Tibial nerve (tissue), 4 donors: ENCODE data around the gene LSM2. TPM values are rescaled to one million over a fixed set of nuclear protein-coding genes. Genes with fewer than 3 reads are reported as not detected.
"Not testable (repeated sequence)": the region's sequence is repeated elsewhere in the genome, so short reads cannot be mapped to it uniquely, and the experiment has no call there.

Experiments used
- DNase-seq, 2 donors: peaks; one replicate each; pipeline ENCODE4 v3.0.0-alpha.2; 2019; ENCODE audit warnings: low spot score in 2 of 2
- H3K27ac ChIP-seq, 4 donors: fragments of 200-600 bp; sonication (generic) in 3 of 4; one replicate each; pipeline ENCODE4 v1.5.1; 2017 to 2019; ENCODE audit warnings: mild to moderate bottlenecking in 1 of 4
- H3K27me3 ChIP-seq, 2 donors: fragments of 200-600 bp; sonication (generic) in 1 of 2; one replicate each; pipeline versions ENCODE4 v1.5.1 to v1.6.0; 2017 to 2019
- H3K36me3 ChIP-seq, 3 donors: fragments of 200-600 bp; sonication (generic); one replicate each; pipeline ENCODE4 v1.5.1; 2018 to 2019
- H3K4me1 ChIP-seq, 4 donors: fragments of 200-600 bp; sonication (generic) in 3 of 4; one replicate each; pipeline ENCODE4 v1.5.1; 2017 to 2019
- H3K4me3 ChIP-seq, 4 donors: fragments of 200-600 bp; sonication (generic) in 3 of 4; one replicate each; pipeline ENCODE4 v1.5.1; 2017 to 2019; ENCODE audit warnings: mild to moderate bottlenecking in 1 of 4, moderate library complexity in 1 of 4
- H3K9me3 ChIP-seq, 4 donors: fragments of 200-600 bp; sonication (generic) in 3 of 4; one replicate each; pipeline ENCODE4 v1.5.1; 2017 to 2019
- EP300 ChIP-seq, 2 donors: sonication (generic); formaldehyde crosslinking; IDR thresholded peaks; one replicate each; pipeline ENCODE4 v1.6.1; 2017; ENCODE audit warnings: antibody characterized with exemption in 2 of 2, mild to moderate bottlenecking in 1 of 2
- POLR2A ChIP-seq, 2 donors: fragments of 450-650 bp; IDR thresholded peaks; one replicate each; pipeline ENCODE4 v1.6.1; 2017; ENCODE audit warnings: antibody characterized with exemption in 2 of 2, mild to moderate bottlenecking in 2 of 2, moderate library complexity in 2 of 2
- WGBS, 2 donors: methylation state at CpG; one replicate each; pipeline ENCODE4 v1.1.5; 2018; 5-methylcytosine and 5-hydroxymethylcytosine counted together
- total RNA-seq, 4 donors: library from RNA; depleted of rRNA; stranded (reverse); fragments of >200 nt; gene quantifications; one replicate each; pipeline ENCODE4 v1.1.0, GENCODE V29; 2016
- TF ChIP-seq, protein P1 (sequence below), 5 experiments: fragments of 200-600 bp in 3 of 5; fragments of 450-650 bp in 2 of 5; sonication (generic) in 3 of 5; IDR thresholded peaks; one replicate each; pipeline ENCODE4 v1.5.1; 2016 to 2019; ENCODE audit warnings: antibody characterized with exemption in 5 of 5, mild to moderate bottlenecking in 3 of 5, moderate library complexity in 2 of 5

Gene LSM2
- total RNA-seq, result 10 to 100 TPM; 23.9 to 31.8 (median 28.4) TPM

DNA sequence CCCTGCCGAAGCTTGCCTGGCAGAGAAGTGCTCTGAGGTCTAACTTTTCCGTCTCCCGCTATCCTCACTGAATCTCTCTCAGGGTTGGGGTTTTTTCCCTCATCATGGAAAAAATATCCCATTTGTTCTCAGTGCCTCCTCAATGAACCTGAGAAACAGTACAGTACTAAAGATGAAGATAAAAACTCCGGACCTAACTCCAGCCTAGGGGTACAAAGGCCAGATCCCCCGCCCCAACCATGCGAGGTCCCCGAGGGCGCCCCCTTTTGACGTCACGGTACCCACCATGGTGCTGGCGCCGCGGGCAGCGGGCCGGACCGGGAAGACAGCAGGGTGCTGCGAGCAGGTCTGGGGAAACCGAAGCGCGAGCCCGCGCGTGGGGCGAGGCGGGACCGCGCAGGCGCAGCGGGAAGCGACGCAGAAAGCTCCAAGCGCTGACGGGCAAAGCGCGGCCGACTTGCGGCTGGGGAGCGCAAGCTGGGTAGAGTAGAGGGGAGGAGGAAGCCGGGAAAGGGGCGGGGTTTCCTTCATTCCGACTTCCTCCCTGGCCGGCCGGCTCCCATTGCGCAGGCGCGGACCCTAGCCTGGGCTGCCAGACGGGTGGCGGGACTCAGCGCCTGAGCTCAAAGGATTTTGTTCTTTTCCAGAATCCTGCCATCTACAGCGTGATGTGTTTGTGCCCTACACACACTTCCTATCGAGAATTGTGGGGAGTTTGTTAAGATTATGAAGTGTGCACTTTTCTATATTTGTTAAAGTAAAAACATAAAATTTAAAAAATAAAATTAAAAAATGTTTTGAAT, at the start of gene LSM2:
Gene LSM2 (minus strand): TSS at position 497 of the 803 bp plus-strand sequence. CDS start 209 bp downstream, at position 288.
- 1% methylated on average over 42 of the region's 51 CpGs for WGBS, 2 donors
- H3K4me3 ChIP-seq, result peak within 1 kb of the TSS; percentile 64 to 75 (median 67)
- H3K4me1 ChIP-seq, result peaks cover 0 to 26% (median 8%) of the 10 kb centered on the region in 4 donors
- TF ChIP-seq EP300 (IDR thresholded peaks at IDR 0.05), result peak; percentile 97
- TF ChIP-seq, protein P1, sequence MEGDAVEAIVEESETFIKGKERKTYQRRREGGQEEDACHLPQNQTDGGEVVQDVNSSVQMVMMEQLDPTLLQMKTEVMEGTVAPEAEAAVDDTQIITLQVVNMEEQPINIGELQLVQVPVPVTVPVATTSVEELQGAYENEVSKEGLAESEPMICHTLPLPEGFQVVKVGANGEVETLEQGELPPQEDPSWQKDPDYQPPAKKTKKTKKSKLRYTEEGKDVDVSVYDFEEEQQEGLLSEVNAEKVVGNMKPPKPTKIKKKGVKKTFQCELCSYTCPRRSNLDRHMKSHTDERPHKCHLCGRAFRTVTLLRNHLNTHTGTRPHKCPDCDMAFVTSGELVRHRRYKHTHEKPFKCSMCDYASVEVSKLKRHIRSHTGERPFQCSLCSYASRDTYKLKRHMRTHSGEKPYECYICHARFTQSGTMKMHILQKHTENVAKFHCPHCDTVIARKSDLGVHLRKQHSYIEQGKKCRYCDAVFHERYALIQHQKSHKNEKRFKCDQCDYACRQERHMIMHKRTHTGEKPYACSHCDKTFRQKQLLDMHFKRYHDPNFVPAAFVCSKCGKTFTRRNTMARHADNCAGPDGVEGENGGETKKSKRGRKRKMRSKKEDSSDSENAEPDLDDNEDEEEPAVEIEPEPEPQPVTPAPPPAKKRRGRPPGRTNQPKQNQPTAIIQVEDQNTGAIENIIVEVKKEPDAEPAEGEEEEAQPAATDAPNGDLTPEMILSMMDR (IDR thresholded peaks at IDR 0.05), result peak in 3 of 5 experiments; percentile 23 to 72 (median 55)
- TF ChIP-seq POLR2A (IDR thresholded peaks at IDR 0.05), result peak; percentile 74 to 97
- H3K27ac ChIP-seq, result peak within 1 kb of the TSS; percentile 92 to 98 (median 96)
- peak; percentile 94 to 96 for DNase-seq
- no peaks in the 10 kb centered on the region for H3K27me3 ChIP-seq
- peaks cover 0 to 41% (median 0%) of the 10 kb centered on the region in 3 donors for H3K36me3 ChIP-seq
- H3K9me3 ChIP-seq, result no peaks in the 10 kb centered on the region

DNA sequence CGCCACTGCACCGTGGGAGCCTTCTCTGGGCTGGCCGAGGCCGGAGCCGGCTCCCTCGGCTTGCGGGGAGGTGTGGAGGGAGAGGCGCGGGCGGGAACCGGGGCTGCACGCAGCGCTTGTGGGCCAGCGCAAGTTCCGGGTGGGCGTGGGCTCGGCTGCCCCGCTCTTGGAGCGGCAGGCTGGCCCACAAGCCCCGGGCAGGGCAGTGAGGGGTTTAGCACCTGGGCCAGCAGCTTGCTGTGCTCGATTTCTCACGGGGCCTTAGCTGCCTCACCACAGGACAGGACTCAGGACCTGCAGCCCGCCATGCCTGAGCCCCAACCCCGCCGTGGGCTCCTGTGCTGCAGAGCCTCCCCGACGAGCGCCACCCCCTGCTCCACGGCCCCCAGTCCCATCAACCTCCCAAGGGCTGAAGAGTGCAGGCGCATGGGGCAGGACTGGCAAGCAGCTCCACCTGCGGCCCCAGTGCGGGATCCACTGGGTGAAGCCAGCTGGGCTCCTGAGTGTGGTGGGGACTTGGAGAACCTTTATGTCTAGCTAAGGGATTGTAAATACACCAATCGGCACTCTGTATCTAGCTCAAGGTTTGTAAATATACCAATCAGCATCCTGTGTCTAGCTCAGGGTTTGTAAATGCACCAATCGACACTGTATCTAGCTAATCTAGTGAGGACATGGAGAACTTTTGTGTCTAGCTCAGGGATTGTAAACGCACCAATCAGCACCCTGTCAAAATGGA, 45.4 kb upstream of the LSM2 start:
- H3K27ac ChIP-seq, H3K4me3 ChIP-seq, H3K4me1 ChIP-seq, H3K9me3 ChIP-seq, H3K27me3 ChIP-seq, H3K36me3 ChIP-seq, DNase-seq: not testable (repeated sequence)
- 89 to 94% methylated on average over 25 to 33 of the region's 35 CpGs for WGBS, 2 donors

DNA sequence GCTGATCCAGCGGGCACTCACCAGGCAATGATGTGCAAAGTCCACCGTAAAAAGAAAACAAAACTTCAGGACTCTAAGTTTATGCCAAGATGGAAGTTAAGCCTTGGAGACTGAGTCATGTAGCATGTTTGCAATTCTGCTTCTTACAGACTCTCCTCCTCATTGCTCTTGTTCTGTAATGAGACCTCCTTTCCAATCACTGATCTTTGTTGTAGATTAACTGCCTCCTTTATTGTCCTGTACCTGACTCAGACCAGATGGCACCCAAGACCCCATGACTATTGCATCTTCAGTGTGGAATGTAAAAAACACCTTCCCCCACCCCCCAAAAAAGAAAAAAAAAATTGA, 44.7 kb upstream of the LSM2 start:
- TF ChIP-seq POLR2A (IDR thresholded peaks at IDR 0.05), result no peak
- Histone ChIP-seq H3K4me1 (no peaks in the 10 kb centered on the region), H3K27me3 (no peaks in the 10 kb centered on the region), H3K9me3 (no peaks in the 10 kb centered on the region), H3K36me3 (peaks cover 0 to under 1% (median 0%) of the 10 kb centered on the region in 3 donors), H3K27ac (no peak overlapping the region), H3K4me3 (no peak overlapping the region)
- WGBS, 2 donors, result 65 to 86% methylated on average over 2 of the region's 2 CpGs
- DNase-seq, result no peak

DNA sequence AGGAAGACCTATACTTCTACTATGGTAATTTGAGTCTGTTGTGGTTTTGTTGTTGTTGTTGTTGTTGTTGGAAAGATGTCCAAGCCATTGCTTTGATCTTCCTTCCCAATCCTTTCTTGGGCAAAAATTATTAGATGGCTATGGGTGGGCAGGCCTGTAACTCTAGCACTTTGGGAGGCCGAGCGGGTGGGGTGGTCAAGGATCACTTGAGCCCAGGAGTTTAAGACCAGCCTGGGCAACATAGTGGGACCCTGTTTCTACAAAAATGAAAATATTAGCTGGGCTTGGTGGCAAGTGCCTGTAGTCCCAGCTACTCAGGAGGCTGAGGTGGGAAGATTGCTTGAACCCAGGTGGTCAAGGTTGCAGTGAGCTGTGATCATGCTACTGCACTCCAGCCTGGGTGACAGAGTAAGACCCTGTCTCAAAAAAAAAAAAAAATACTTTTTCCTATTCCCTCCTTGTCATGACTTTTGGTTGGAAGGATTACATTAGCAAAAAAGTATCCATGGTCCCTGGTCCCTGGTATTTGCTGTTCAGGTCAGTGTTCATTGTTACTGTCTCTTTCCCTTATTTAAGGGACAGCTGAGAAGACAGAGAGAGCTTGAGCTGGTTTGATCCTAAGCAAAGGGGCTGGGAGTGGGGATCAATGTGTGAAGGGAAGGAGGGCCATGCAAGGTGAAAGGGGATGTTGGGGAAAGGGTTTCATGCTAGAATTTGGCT, 44.2 kb upstream of the LSM2 start:
- 83 to 96% methylated on average over 2 of the region's 2 CpGs for WGBS, 2 donors
- Histone ChIP-seq H3K36me3 (no peaks in the 10 kb centered on the region), H3K9me3 (no peaks in the 10 kb centered on the region), H3K4me1 (no peaks in the 10 kb centered on the region), H3K4me3 (no peak overlapping the region), H3K27ac (no peak overlapping the region), H3K27me3 (no peaks in the 10 kb centered on the region)
- no peak for TF ChIP-seq EP300 (IDR thresholded peaks at IDR 0.05)
- no peak for TF ChIP-seq POLR2A (IDR thresholded peaks at IDR 0.05)
- TF ChIP-seq, protein P1 (IDR thresholded peaks at IDR 0.05), result no peak
- no peak for DNase-seq

DNA sequence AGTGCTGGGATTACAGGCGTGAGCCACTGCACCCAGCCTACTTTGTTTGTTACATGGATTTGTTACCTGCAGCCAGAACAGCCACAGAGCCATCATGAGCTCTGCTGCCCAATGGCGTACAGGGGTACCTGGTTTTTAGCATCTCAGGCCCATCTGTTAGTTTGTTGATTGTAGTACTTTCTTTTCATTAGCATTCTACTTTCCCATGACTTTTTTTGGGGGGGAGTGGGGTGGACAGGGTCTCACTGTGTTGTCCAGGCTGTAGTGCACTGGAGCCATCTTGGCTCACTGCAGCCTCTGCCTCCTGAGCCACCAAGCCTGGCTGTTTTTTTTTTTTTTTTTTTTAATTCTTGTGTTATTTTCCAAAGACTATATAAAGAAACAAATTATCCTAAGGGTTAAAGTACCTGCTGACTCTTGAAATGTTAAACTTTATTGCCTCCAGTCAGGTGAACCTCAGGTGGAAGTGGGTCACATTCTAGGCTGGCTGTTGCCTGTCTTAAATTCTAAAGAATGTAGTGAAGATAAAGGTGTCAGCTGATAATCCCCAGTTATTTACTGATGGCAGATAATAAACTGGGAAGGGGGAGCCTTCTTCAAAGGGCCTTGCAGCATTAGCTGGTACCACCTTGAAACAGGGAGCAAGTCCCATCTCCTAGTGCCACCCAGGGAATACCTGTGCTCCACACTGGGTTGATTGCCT, 40.7 kb upstream of the LSM2 start:
- no peak for TF ChIP-seq EP300 (IDR thresholded peaks at IDR 0.05)
- TF ChIP-seq POLR2A (IDR thresholded peaks at IDR 0.05), result no peak
- TF ChIP-seq, protein P1 (IDR thresholded peaks at IDR 0.05), result no peak
- Histone ChIP-seq H3K27me3 (no peaks in the 10 kb centered on the region), H3K27ac (no peak overlapping the region), H3K4me3 (no peak overlapping the region), H3K36me3 (peaks cover 0 to 22% (median 0%) of the 10 kb centered on the region in 3 donors), H3K9me3 (no peaks in the 10 kb centered on the region), H3K4me1 (no peaks in the 10 kb centered on the region)
- 88 to 94% methylated on average over 2 of the region's 2 CpGs for WGBS, 2 donors
- no peak for DNase-seq
